ENCODE results near the gene ITPR2.

- TF ChIP-seq POLR2A (IDR thresholded peaks at IDR 0.05), result no peak
- TF ChIP-seq CTCF (IDR thresholded peaks at IDR 0.05), result no peak
These were observed 36.1 kb upstream of the ITPR2 start for GRCh38 chr12:26869104-26869494.

Data from Peyer's patch (tissue), 4 donors.